ENCODE data around the gene EFTUD2. TPM values are rescaled to one million over a fixed set of nuclear protein-coding genes. Genes with fewer than 3 reads are reported as not detected.
A peak's percentile ranks its signal among the peaks of the same experiment; 100 is the strongest.

Gene EFTUD2
- total RNA-seq, 1 experiment from 2014 or later, result 162 TPM

DNA sequence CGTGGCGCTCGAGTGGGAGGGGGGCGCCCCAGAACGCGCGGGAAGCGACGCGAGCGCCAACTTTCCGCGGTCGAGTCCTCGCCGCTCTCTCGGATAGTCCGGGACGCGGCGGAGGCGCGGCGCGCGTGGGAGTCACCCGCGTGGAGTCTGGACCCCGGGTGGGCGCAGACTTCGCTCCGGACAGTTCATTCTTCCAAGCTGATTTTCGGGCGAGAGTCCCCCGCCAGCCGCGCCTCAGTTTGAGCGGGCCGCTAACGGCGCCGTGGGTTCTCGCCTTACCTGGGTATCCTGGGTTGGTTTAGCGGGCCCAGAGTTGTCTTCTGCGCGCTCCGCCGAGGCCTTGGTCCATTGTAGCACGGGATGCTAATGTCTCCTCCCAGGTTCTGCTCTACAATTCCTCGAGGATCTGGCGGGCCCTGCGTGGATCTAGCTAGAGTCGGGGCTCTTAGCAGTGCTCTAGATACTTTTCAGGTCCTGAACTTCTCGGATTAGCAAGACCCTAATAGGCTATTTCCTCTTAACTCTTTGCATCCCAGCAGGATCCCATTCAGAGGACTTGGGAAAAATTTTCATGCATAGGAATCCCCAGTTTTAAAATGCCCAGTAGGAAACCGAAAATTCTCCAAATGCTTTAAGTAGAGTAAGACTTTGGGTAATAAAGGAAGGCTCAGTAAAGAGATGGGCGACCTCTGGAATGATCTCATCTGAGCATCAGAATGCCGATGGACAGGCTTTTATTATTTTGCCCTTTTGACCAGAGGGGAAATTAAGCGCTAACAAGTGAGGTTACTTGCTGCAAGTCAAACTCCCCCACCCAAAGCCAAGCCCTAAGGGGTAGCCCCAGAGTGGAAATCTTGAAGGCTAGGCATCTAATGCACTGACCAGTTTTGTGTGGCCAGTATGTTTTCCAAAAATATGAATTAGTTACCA is 68.6 kb downstream of the EFTUD2 start (continued):
- TF ChIP-seq, protein P1, sequence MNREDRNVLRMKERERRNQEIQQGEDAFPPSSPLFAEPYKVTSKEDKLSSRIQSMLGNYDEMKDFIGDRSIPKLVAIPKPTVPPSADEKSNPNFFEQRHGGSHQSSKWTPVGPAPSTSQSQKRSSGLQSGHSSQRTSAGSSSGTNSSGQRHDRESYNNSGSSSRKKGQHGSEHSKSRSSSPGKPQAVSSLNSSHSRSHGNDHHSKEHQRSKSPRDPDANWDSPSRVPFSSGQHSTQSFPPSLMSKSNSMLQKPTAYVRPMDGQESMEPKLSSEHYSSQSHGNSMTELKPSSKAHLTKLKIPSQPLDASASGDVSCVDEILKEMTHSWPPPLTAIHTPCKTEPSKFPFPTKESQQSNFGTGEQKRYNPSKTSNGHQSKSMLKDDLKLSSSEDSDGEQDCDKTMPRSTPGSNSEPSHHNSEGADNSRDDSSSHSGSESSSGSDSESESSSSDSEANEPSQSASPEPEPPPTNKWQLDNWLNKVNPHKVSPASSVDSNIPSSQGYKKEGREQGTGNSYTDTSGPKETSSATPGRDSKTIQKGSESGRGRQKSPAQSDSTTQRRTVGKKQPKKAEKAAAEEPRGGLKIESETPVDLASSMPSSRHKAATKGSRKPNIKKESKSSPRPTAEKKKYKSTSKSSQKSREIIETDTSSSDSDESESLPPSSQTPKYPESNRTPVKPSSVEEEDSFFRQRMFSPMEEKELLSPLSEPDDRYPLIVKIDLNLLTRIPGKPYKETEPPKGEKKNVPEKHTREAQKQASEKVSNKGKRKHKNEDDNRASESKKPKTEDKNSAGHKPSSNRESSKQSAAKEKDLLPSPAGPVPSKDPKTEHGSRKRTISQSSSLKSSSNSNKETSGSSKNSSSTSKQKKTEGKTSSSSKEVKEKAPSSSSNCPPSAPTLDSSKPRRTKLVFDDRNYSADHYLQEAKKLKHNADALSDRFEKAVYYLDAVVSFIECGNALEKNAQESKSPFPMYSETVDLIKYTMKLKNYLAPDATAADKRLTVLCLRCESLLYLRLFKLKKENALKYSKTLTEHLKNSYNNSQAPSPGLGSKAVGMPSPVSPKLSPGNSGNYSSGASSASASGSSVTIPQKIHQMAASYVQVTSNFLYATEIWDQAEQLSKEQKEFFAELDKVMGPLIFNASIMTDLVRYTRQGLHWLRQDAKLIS (CRISPR knock-in tag; IDR thresholded peaks at IDR 0.05; ENCODE audit: borderline replicate concordance), result no peak
- TF ChIP-seq ATF1 (CRISPR knock-in tag; IDR thresholded peaks at IDR 0.05) (no peak), TEAD4 (CRISPR knock-in tag; IDR thresholded peaks at IDR 0.05) (no peak), ZNF219 (CRISPR knock-in tag; IDR thresholded peaks at IDR 0.05; ENCODE audit: borderline replicate concordance) (no peak; the same call in 1 of the 2 replicates), ZNF396 (CRISPR knock-in tag; IDR thresholded peaks at IDR 0.05; ENCODE audit: borderline replicate concordance) (no peak), JUN (CRISPR knock-in tag; IDR thresholded peaks at IDR 0.05) (no peak), ZBTB21 (CRISPR knock-in tag; IDR thresholded peaks at IDR 0.05; ENCODE audit: borderline replicate concordance) (no peak), ZNF317 (CRISPR knock-in tag; IDR thresholded peaks at IDR 0.05; ENCODE audit: borderline replicate concordance, low read depth) (no peak), MXD4 (CRISPR knock-in tag; IDR thresholded peaks at IDR 0.05; ENCODE audit: borderline replicate concordance) (no peak), KAT7 (CRISPR knock-in tag; IDR thresholded peaks at IDR 0.05; ENCODE audit: borderline replicate concordance) (0 out of 2 replicates have a peak, but pooled peaks have one; percentile 7), ZNF416 (CRISPR knock-in tag; IDR thresholded peaks at IDR 0.05) (no peak), ELF4 (CRISPR knock-in tag; IDR thresholded peaks at IDR 0.05; ENCODE audit: low read depth) (no peak), NFE2L1 (CRISPR knock-in tag; IDR thresholded peaks at IDR 0.05) (no peak), GTF2I (CRISPR knock-in tag; conservative IDR thresholded peaks at IDR 0.05) (no peak)
- TF ChIP-seq, protein P2, sequence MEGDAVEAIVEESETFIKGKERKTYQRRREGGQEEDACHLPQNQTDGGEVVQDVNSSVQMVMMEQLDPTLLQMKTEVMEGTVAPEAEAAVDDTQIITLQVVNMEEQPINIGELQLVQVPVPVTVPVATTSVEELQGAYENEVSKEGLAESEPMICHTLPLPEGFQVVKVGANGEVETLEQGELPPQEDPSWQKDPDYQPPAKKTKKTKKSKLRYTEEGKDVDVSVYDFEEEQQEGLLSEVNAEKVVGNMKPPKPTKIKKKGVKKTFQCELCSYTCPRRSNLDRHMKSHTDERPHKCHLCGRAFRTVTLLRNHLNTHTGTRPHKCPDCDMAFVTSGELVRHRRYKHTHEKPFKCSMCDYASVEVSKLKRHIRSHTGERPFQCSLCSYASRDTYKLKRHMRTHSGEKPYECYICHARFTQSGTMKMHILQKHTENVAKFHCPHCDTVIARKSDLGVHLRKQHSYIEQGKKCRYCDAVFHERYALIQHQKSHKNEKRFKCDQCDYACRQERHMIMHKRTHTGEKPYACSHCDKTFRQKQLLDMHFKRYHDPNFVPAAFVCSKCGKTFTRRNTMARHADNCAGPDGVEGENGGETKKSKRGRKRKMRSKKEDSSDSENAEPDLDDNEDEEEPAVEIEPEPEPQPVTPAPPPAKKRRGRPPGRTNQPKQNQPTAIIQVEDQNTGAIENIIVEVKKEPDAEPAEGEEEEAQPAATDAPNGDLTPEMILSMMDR (IDR thresholded peaks at IDR 0.05), result no peak
- TF ChIP-seq, protein P3, sequence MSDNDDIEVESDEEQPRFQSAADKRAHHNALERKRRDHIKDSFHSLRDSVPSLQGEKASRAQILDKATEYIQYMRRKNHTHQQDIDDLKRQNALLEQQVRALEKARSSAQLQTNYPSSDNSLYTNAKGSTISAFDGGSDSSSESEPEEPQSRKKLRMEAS (CRISPR knock-in tag; IDR thresholded peaks at IDR 0.05), result 0 out of 2 replicates have a peak, but pooled peaks have one; percentile 29
- TF ChIP-seq, protein P4, sequence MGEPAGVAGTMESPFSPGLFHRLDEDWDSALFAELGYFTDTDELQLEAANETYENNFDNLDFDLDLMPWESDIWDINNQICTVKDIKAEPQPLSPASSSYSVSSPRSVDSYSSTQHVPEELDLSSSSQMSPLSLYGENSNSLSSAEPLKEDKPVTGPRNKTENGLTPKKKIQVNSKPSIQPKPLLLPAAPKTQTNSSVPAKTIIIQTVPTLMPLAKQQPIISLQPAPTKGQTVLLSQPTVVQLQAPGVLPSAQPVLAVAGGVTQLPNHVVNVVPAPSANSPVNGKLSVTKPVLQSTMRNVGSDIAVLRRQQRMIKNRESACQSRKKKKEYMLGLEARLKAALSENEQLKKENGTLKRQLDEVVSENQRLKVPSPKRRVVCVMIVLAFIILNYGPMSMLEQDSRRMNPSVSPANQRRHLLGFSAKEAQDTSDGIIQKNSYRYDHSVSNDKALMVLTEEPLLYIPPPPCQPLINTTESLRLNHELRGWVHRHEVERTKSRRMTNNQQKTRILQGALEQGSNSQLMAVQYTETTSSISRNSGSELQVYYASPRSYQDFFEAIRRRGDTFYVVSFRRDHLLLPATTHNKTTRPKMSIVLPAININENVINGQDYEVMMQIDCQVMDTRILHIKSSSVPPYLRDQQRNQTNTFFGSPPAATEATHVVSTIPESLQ (CRISPR knock-in tag; IDR thresholded peaks at IDR 0.05), result no peak
- TF ChIP-seq, protein P5, sequence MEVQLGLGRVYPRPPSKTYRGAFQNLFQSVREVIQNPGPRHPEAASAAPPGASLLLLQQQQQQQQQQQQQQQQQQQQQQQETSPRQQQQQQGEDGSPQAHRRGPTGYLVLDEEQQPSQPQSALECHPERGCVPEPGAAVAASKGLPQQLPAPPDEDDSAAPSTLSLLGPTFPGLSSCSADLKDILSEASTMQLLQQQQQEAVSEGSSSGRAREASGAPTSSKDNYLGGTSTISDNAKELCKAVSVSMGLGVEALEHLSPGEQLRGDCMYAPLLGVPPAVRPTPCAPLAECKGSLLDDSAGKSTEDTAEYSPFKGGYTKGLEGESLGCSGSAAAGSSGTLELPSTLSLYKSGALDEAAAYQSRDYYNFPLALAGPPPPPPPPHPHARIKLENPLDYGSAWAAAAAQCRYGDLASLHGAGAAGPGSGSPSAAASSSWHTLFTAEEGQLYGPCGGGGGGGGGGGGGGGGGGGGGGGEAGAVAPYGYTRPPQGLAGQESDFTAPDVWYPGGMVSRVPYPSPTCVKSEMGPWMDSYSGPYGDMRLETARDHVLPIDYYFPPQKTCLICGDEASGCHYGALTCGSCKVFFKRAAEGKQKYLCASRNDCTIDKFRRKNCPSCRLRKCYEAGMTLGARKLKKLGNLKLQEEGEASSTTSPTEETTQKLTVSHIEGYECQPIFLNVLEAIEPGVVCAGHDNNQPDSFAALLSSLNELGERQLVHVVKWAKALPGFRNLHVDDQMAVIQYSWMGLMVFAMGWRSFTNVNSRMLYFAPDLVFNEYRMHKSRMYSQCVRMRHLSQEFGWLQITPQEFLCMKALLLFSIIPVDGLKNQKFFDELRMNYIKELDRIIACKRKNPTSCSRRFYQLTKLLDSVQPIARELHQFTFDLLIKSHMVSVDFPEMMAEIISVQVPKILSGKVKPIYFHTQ (CRISPR knock-in tag; IDR thresholded peaks at IDR 0.05), result no peak
- TF ChIP-seq, protein P6, sequence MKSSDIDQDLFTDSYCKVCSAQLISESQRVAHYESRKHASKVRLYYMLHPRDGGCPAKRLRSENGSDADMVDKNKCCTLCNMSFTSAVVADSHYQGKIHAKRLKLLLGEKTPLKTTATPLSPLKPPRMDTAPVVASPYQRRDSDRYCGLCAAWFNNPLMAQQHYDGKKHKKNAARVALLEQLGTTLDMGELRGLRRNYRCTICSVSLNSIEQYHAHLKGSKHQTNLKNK (CRISPR knock-in tag; IDR thresholded peaks at IDR 0.05), result no peak
- TF ChIP-seq, protein P7, sequence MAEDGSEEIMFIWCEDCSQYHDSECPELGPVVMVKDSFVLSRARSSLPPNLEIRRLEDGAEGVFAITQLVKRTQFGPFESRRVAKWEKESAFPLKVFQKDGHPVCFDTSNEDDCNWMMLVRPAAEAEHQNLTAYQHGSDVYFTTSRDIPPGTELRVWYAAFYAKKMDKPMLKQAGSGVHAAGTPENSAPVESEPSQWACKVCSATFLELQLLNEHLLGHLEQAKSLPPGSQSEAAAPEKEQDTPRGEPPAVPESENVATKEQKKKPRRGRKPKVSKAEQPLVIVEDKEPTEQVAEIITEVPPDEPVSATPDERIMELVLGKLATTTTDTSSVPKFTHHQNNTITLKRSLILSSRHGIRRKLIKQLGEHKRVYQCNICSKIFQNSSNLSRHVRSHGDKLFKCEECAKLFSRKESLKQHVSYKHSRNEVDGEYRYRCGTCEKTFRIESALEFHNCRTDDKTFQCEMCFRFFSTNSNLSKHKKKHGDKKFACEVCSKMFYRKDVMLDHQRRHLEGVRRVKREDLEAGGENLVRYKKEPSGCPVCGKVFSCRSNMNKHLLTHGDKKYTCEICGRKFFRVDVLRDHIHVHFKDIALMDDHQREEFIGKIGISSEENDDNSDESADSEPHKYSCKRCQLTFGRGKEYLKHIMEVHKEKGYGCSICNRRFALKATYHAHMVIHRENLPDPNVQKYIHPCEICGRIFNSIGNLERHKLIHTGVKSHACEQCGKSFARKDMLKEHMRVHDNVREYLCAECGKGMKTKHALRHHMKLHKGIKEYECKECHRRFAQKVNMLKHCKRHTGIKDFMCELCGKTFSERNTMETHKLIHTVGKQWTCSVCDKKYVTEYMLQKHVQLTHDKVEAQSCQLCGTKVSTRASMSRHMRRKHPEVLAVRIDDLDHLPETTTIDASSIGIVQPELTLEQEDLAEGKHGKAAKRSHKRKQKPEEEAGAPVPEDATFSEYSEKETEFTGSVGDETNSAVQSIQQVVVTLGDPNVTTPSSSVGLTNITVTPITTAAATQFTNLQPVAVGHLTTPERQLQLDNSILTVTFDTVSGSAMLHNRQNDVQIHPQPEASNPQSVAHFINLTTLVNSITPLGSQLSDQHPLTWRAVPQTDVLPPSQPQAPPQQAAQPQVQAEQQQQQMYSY (CRISPR knock-in tag; IDR thresholded peaks at IDR 0.05), result no peak
- TF ChIP-seq, protein P8, sequence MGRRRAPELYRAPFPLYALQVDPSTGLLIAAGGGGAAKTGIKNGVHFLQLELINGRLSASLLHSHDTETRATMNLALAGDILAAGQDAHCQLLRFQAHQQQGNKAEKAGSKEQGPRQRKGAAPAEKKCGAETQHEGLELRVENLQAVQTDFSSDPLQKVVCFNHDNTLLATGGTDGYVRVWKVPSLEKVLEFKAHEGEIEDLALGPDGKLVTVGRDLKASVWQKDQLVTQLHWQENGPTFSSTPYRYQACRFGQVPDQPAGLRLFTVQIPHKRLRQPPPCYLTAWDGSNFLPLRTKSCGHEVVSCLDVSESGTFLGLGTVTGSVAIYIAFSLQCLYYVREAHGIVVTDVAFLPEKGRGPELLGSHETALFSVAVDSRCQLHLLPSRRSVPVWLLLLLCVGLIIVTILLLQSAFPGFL (CRISPR knock-in tag; IDR thresholded peaks at IDR 0.05; ENCODE audit: borderline replicate concordance), result no peak

All from WTC11 (cell line).